ENCODE measurements around the gene AHNAK.

GRCh38 chr11:62444236-62444833, 102.3 kb downstream of the AHNAK start:
- TF ChIP-seq, protein P1, sequence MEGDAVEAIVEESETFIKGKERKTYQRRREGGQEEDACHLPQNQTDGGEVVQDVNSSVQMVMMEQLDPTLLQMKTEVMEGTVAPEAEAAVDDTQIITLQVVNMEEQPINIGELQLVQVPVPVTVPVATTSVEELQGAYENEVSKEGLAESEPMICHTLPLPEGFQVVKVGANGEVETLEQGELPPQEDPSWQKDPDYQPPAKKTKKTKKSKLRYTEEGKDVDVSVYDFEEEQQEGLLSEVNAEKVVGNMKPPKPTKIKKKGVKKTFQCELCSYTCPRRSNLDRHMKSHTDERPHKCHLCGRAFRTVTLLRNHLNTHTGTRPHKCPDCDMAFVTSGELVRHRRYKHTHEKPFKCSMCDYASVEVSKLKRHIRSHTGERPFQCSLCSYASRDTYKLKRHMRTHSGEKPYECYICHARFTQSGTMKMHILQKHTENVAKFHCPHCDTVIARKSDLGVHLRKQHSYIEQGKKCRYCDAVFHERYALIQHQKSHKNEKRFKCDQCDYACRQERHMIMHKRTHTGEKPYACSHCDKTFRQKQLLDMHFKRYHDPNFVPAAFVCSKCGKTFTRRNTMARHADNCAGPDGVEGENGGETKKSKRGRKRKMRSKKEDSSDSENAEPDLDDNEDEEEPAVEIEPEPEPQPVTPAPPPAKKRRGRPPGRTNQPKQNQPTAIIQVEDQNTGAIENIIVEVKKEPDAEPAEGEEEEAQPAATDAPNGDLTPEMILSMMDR (IDR thresholded peaks at IDR 0.05), result no peak
- no peak for TF ChIP-seq POLR2A (IDR thresholded peaks at IDR 0.05)

All from Peyer's patch (tissue), 4 donors.